HTERT RPE-1 (cell line): Measurements from ENCODE around the gene KDM2A.
"Not testable (repeated sequence)": the region's sequence is repeated elsewhere in the genome, so short reads cannot be mapped to it uniquely, and the experiment has no call there.

Experiments
- in situ Hi-C: fragments of 300-500 bp; cut with MboI; formaldehyde crosslinking; loops from 4 replicates; pipeline ENCODE4 v1.14.3; 2020; ENCODE audit warnings: low sequenced_read_pairs

The KDM2A gene

DNA sequence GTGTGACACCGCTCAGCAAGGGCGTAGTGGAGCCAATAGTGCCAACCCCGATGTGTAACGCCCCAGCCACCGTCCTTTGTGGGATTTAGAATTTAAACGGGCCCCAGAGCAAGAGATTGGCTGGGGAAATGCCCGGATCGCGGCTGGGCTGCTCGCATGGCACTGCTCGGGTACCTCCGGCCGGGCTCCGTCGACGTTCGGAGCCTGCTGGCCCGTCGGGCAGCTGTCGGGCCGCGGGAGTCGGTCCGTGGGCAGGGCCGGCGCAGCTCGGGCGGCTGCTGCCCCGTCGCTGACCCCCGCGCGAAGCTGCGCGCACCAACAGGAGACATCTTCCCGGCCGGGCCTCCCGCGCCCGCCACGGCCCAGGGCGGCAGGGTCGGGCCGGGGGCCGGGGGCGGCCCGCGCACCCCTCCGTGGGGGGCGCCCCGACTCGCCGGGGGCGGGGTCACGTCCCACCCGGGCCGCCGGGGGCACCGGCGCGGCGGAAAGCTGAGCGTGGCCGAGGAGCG is 1.3 kb upstream of the KDM2A start:
- in situ Hi-C loops: no loop called here

- in situ Hi-C loops: no loop called here
These were observed 789 bp upstream of the KDM2A start for GRCh38 chr11:67118181-67118766.

- in situ Hi-C loops: no loop called here
These were observed 725 bp downstream of the KDM2A start for GRCh38 chr11:67119585-67120391.

DNA sequence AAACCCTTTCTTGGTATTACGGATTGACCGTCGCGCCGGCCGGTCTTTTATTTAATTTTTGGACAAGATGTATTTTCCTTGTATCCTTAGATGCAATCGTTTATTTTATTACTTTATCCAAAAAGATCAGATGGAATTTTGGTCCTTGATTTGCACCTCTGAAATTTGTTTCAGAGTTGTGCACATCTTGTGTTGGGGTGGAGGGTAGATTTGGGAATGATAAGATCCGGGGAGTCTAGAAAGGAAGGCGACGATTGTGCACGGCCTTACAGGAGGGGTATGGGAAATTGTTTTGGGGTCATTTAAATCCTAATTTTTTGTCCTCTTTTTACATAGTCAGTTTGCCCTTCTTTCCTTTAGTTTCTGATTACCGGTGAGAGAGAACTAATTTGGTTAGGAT is 1.4 kb downstream of the KDM2A start:
- in situ Hi-C loops: no loop called here

DNA sequence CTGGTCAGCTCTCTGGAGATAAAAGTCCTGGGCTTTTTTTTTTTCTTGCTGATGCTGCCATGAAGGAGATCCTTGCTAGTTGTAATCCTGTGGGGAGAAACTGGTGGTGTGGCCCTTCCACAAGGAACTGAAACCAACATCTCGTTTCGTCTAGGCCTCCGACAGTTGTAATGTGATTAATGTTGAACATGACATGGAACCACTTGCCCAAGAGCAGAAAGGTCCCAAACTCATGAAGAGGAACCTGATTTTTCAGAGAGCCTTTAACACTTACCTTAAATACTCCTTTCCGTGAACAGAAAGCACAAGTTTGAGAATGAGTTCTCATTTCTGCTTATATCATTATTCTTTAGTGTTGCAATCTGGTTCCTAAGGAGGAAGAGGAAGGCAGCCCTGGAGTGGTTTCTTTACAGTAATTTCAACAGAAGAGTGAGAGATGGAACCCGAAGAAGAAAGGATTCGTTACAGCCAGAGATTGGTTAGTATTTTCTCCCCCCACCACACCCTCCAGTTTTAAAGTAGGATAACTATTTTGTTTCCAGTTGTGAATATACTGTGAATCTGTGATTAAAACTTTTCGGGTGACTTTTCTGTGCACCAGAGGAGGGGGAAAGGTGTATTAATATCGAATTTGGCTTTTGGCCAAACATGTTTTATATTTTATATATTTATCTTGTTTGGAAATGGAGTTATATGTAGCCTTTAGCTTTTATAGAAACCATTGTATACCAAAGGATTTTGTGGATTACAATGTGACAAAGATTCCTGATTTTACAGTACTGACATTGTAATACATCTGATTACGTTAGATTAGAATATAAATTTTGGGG is 2.0 kb downstream of the KDM2A start:
- in situ Hi-C loops: no loop called here

- in situ Hi-C loops: not testable (repeated sequence)
These were observed 4.7 kb downstream of the KDM2A start for GRCh38 chr11:67123801-67124200.

DNA sequence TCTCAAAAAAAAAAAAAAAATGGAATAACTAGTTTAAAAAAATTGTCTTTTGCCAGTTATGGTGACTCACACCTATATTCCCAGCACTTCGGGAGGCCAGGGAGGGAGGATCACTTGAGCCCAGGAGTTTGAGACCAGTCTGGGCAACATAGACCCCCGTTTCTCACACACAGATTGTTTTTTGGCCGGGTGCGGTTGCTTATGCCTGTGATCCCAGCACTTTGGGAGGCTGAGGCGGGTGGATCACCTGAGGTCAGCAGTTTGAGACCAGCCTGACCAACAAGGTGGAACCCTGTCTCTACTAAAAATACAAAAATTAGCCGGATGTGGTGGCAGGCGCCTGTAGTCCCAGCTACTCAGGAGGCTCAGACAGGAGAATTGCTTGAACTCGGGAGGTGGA is 7.2 kb downstream of the KDM2A start:
- in situ Hi-C loops: not testable (repeated sequence)

- in situ Hi-C loops: no loop called here
These were observed 7.9 kb downstream of the KDM2A start for GRCh38 chr11:67126986-67127385.

DNA sequence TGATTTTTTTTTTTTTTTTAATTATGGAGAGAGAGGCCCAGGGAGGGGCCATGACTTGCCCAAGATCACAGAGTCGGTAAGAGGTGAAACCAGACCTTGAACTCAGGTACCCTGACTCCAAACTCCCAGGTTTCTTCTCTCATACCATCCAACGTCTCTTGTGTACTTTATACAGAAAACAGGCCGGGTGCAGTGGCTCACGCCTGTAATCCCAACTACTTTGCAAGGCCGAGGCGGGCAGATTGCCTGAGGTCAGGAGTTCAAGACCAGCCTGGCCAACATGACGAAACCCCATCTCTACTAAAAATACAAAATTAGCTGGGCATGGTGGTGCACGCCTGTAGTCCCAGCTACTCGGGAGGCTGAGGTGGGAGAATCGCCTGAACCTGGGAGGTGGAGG is 11.8 kb downstream of the KDM2A start:
- in situ Hi-C loops: not testable (repeated sequence)

DNA sequence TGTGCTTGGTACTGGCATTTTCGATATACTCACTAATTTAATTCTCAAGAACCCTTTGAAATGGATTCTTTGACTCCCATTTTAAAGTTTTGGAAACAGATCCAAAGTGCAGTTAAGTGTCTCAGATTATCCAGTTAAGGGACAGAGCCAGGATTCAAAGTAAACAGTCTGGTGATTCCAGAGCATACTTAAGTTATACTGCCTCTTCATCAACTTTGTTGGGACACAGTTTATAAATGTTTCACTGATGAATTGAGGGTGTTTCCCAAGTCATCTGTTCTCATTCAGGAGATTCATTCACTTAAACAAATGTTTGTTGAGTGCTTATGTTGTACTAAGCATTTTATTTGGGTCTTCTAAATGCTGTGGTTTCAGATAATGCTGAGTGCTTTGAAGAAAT is 17.1 kb downstream of the KDM2A start:
- in situ Hi-C loops: no loop called here

DNA sequence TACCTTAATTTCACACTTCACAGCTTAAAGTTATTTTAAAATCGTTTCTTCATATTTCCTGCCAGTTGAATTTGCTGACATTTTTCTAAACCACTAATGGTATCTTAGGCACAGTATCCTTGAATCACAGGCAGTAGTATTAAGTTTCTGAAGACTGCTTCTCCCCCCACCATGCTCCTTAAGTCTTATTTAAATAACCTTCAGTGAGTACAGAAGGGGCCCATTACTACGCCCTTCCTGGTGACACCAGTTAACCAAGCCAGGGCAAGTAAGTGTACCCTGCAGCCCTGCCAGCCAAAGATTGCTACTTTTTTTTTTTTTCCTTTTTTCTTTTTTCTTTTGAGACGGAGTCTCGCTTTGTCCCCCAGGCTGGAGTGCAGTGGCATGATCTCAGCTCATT is 19.9 kb downstream of the KDM2A start:
- in situ Hi-C loops: no loop called here

DNA sequence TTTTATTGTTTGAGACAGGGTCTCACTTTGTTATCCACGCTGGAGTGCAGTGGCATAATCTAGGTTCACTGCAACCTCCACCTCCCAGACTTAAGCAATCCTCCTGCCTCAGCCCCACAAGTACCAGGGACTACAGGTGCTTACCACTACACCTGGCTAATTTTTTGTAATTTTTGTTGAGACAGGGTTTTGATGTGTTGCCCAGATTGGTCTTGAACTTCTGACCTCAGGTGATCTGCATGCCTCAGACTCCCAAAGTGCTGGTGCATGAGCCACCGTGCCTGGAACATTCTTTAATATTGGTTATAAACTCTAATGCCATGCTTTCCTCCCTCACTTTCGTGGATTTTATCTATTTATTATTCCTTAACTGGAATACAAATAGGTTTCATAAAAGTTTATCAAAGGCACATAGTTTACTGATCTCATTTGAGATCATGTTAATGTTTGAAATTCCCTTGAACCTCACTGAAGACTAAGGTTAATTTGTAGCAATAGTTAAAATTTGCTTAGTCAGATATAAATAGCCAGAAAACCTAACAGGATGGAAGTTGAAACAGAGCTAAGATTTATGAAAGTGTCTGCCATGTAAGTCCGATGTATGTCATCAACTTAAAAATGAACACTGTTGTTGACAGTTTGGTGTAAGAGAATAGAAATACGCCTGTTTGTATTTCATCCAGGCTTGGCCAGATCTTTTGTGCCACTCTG is 27.6 kb downstream of the KDM2A start:
- in situ Hi-C loops: no loop called here

GRCh38 chr11:67153971-67154370 is 34.9 kb downstream of the KDM2A start:
- in situ Hi-C loops: no loop called here

DNA sequence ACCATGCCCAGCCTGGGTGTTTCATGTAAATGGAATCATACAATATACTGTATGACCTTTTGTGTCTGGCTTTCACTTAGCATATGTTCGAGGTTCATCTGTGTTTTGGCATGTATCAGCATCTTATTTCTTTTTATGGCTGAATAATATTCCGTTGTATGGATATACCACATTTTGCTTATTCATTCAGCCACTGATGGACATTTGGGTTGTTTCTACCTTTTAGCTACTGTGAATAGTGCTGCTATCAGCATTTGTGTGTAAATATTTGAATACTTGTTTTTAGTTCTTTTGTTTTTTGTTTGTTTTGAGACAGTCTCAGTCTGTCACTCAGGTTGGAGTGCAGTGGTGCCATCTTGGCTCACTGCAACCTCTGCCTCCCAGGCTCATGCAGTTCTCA is 35.7 kb downstream of the KDM2A start:
- in situ Hi-C loops: no loop called here

DNA sequence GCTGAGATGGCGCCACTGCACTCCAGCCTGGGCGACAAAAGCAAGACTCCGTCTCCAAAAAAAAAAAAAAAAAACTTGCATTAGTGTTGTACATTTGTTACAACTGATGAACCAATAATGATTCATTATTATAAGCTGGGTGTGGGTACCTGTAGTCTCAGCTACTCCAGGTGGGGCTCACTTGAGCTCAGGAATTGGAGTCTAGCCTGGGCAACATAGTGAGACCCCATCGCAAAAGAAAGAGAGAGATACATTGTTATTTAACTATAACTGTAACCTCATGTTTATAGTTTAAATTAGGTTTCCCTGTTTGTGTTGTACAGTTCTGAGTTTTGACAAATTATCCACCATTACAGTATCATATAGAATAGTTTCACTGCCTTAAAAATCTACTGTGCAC is 38.6 kb downstream of the KDM2A start:
- in situ Hi-C loops: no loop called here

DNA sequence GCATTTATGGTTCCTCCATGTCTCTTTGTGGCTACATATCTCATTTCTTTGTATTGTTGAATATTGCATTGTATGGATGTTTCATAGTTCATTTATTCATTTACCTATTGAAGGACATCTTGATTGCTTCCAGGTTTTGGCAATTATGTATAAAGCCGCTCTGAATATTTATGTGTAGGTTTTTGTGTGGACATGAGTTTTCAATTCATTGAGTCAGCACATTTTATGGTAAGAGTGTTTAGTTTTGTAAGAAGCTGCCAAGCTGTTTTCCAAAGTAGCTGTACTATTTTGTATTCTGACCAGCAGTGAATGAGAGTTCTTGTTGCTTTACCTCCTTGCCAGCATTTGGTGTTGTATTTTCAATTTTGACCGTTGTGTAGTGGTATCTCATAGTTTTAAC is 39.2 kb downstream of the KDM2A start:
- in situ Hi-C loops: no loop called here

DNA sequence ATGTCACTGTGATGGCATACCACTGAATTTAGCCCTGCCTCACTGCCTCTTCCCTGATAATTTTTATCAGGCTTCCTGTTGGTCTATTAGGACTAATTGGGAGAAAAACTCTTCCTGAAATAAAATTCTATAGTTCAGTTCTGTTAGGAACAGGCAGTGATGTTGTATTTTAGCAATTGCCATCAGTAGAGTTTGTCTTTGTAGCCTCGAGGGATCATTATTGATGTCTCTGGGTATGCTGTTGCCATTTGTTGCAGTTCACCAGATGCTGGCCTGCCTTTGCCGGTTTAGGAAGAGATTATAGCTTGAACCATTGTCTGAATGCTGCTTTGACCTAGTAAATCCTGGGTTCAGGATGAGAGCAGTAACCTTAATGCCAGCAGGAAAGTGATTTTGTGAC is 41.0 kb downstream of the KDM2A start:
- in situ Hi-C loops: no loop called here

- in situ Hi-C loops: no loop called here
These were observed 42.1 kb downstream of the KDM2A start for GRCh38 chr11:67160872-67161783.

DNA sequence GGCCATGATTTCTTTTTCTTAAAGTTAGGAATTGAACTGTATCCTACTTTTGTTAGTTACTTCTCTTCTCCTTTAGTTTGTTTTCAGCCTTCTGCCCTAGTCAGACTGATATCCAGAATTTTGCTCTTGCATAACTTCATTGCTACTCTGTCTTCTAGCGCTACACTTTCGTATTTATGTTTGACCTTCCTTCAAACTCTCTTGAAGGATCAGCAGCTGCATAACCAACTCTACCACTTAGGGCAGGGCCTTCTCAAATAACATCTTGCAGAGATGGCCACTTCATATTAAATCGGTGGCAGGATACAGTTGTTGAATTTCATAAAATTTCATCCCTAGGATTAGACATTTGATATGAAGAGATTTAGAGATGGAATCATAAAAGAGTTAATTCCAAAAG is 43.9 kb downstream of the KDM2A start:
- in situ Hi-C loops: no loop called here

- in situ Hi-C loops: no loop called here
These were observed 46.6 kb downstream of the KDM2A start for GRCh38 chr11:67165623-67166022.
